Measurements from ENCODE around the gene SSBP2.
"Not testable (repeated sequence)": the region's sequence is repeated elsewhere in the genome, so short reads cannot be mapped to it uniquely, and the experiment has no call there.

Gene SSBP2

GRCh38 chr5:81524015-81524414, 226.9 kb downstream of the SSBP2 start:
- DNase-seq (ENCODE audit: low spot score), result no peak

- DNase-seq (ENCODE audit: low spot score), result no peak
Measured at GRCh38 chr5:81522571-81522970, 228.3 kb downstream of the SSBP2 start.

GRCh38 chr5:81520769-81521168, 230.1 kb downstream of the SSBP2 start:
- DNase-seq (ENCODE audit: low spot score), result no peak

GRCh38 chr5:81519217-81519905, 231.5 kb downstream of the SSBP2 start:
- DNase-seq (ENCODE audit: low spot score), result no peak

- no peak for DNase-seq (ENCODE audit: low spot score)
Measured at GRCh38 chr5:81517462-81517861, 233.4 kb downstream of the SSBP2 start.

GRCh38 chr5:81516091-81516490, 234.8 kb downstream of the SSBP2 start:
- DNase-seq (ENCODE audit: low spot score), result no peak

- peak; percentile 7 for DNase-seq (ENCODE audit: low spot score)
Measured at GRCh38 chr5:81513982-81514381, 236.9 kb downstream of the SSBP2 start.

GRCh38 chr5:81513473-81513872, 237.4 kb downstream of the SSBP2 start:
- DNase-seq (ENCODE audit: low spot score), result no peak

GRCh38 chr5:81506900-81507588, 243.9 kb downstream of the SSBP2 start:
- peak; percentile 83 for DNase-seq (ENCODE audit: low spot score)

- DNase-seq (ENCODE audit: low spot score), result no peak
Measured at GRCh38 chr5:81506378-81506777, 244.5 kb downstream of the SSBP2 start.

- DNase-seq (ENCODE audit: low spot score), result no peak
Measured at GRCh38 chr5:81505672-81506071, 245.2 kb downstream of the SSBP2 start.

- DNase-seq (ENCODE audit: low spot score), result not testable (repeated sequence)
Measured at GRCh38 chr5:81503602-81504001, 247.3 kb downstream of the SSBP2 start.

- no peak for DNase-seq (ENCODE audit: low spot score)
Measured at GRCh38 chr5:81495286-81495685, 255.6 kb downstream of the SSBP2 start.

GRCh38 chr5:81488862-81489261, 262.0 kb downstream of the SSBP2 start:
- no peak for DNase-seq (ENCODE audit: low spot score)

- no peak for DNase-seq (ENCODE audit: low spot score)
Measured at GRCh38 chr5:81486711-81487110, 264.2 kb downstream of the SSBP2 start.

GRCh38 chr5:81482595-81482994, 268.3 kb downstream of the SSBP2 start:
- no peak for DNase-seq (ENCODE audit: low spot score)

- DNase-seq (ENCODE audit: low spot score), result not testable (repeated sequence)
Measured at GRCh38 chr5:81473395-81473794, 277.5 kb downstream of the SSBP2 start.

- DNase-seq (ENCODE audit: low spot score), result no peak
Measured at GRCh38 chr5:81469676-81470075, 281.2 kb downstream of the SSBP2 start.

GRCh38 chr5:81450940-81451339, 300.0 kb downstream of the SSBP2 start:
- no peak for DNase-seq (ENCODE audit: low spot score)

GRCh38 chr5:81435023-81435422, 315.9 kb downstream of the SSBP2 start:
- no peak for DNase-seq (ENCODE audit: low spot score)

GRCh38 chr5:81429985-81430384, 320.9 kb downstream of the SSBP2 start:
- no peak for DNase-seq (ENCODE audit: low spot score)

- no peak for DNase-seq (ENCODE audit: low spot score)
Measured at GRCh38 chr5:81429363-81429762, 321.5 kb downstream of the SSBP2 start.

- no peak for DNase-seq (ENCODE audit: low spot score)
Measured at GRCh38 chr5:81428861-81429260, 322.0 kb downstream of the SSBP2 start.

- no peak for DNase-seq (ENCODE audit: low spot score)
Measured at GRCh38 chr5:81428446-81428845, 322.5 kb downstream of the SSBP2 start.

All from GM03348 (cell line).